HG03439 (cell line): Measurements from ENCODE around the gene WDFY3.

ENCODE experiments used
- ATAC-seq: cut with Tn5 transposase; IDR thresholded peaks from one replicate; pipeline ENCODE4 v1.9.1; 2021; ENCODE audit warnings: mild to moderate bottlenecking, moderate library complexity; ENCODE audit not compliant: unreplicated experiment

Gene WDFY3, protein sequence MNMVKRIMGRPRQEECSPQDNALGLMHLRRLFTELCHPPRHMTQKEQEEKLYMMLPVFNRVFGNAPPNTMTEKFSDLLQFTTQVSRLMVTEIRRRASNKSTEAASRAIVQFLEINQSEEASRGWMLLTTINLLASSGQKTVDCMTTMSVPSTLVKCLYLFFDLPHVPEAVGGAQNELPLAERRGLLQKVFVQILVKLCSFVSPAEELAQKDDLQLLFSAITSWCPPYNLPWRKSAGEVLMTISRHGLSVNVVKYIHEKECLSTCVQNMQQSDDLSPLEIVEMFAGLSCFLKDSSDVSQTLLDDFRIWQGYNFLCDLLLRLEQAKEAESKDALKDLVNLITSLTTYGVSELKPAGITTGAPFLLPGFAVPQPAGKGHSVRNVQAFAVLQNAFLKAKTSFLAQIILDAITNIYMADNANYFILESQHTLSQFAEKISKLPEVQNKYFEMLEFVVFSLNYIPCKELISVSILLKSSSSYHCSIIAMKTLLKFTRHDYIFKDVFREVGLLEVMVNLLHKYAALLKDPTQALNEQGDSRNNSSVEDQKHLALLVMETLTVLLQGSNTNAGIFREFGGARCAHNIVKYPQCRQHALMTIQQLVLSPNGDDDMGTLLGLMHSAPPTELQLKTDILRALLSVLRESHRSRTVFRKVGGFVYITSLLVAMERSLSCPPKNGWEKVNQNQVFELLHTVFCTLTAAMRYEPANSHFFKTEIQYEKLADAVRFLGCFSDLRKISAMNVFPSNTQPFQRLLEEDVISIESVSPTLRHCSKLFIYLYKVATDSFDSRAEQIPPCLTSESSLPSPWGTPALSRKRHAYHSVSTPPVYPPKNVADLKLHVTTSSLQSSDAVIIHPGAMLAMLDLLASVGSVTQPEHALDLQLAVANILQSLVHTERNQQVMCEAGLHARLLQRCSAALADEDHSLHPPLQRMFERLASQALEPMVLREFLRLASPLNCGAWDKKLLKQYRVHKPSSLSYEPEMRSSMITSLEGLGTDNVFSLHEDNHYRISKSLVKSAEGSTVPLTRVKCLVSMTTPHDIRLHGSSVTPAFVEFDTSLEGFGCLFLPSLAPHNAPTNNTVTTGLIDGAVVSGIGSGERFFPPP (N-terminal part only)

DNA sequence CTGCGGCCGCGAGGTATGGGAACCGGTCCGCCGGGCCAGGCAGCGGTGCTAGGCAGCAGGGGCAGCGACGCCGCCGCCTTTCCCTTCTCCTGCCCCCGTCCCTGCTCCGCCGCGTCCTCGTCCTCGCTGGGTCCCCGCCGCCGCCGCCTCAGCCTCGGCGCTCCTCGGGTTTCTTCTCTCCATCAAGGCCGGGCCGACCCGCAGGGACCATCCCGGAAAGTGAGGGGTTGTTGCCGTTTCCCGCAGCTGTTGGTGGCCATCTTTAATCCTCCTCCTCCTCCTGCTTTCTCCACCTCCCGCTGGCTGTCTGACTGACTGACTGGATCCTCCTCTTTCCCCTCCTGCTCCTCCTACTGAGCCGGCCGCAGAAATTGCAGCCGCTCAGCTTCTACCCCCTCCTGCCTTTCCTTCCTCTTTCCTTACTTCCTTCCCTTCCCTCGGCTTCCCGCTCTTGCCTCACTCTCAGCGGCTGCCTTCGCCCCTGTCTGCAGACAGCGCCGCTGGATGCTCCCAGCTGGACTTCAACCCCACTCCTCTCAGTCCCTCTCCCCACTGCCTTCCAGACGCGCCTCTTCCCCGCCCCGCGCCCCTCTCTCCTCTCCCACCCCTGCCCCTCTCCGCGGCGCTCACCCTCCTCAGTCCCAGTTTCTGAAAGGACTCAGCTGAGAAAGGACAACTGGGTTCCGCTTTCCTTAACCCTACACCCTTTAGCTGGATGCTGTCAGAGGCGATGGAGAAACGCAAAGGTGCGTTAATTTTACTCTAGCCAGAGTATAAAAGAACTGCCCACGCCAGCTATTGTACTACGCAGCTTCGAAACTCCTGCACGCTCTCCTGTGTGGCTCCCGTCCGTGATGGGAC lies at the start of gene WDFY3:
TSS of gene WDFY3 (minus strand) at position 309 of the 861 bp plus-strand sequence. CDS start 106,099 bp downstream, outside the sequence.
- no peak for ATAC-seq

- no peak for ATAC-seq
These were observed 39.4 kb upstream of the WDFY3 start for GRCh38 chr4:85005865-85006377.

GRCh38 chr4:85000343-85000742 lies 33.9 kb upstream of the WDFY3 start:
- no peak for ATAC-seq

DNA sequence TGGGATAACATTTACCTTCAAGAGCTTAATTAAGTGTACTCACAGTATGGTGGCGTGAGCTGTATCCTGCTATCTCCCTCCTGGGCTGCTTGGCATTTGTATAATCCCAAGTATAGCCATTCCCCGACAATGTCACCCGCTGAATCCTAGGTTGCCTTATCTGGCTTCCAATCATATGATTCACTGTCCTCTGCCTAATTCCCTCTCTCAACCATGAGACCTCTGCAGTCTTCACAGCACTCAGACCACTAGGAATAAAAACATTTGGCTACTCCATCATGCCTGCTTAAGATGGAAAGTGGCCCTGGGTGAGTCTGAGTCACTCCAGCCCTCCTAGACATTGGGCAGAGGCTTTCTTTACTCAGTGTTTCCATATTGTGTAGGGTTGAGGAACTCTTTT lies 28.9 kb upstream of the WDFY3 start:
- ATAC-seq: no peak

DNA sequence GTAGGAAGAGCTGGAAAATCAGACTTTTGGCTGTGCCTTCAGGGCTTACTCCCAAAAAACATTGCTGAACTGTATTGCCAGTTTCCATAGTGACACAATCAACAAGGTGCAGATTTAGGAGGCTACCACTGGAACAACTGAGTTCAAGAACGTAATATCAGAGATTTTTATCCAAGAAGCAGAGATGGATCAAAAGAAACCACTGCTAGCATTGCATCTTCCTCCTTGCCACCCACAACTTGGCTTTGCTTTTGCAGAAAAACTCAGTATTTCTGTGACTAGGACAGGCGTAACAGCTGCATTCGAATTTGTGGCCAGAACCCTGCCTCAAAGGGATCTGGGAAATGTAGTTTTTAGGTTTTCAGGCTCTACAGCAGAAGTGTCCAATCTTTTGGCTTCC lies 27.8 kb upstream of the WDFY3 start:
- no peak for ATAC-seq

DNA sequence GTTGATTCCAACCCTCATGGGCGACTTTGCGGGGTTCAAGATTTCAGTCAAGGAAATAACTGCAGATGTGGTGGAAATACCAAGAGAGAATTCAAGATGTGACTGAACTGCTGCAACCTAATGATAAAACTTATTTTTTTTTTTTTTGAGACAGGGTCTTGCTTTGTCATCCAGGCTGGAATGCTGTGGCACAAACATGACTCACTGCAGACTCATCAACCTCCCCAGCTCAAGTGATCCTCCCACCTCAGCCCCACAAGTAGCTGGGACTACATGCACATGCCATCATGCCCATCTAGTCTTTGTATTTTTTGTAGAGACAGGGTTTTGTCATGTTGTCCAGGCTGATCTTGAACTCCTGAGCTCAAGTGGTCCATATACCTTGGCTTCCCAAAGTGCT lies 19.5 kb upstream of the WDFY3 start:
- ATAC-seq: no peak

- ATAC-seq: no peak
These were observed 10.9 kb upstream of the WDFY3 start for GRCh38 chr4:84977396-84977795.

DNA sequence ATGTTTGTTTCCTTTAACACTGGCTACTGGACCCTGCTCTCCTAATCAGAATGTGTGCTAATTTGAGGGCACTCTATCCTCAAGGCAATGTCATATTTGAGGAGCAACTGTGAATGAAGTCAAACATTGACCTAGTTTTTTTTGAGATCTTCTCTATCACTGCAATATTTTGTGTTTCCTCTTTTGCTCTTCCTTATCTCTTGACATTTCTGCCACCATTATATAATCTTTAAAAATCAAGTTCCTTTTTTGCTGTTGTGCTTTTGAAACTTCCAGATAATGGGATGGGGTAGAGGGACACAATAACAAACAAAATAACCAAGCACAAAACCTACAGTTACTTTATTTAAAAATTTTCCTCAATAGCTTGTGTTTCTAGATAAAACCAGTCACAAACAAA lies 7.4 kb upstream of the WDFY3 start:
- no peak for ATAC-seq

GRCh38 chr4:84971319-84971932 lies 4.9 kb upstream of the WDFY3 start:
- ATAC-seq: peak; percentile 52

- no peak for ATAC-seq
These were observed 2.4 kb upstream of the WDFY3 start for GRCh38 chr4:84968925-84969324.

DNA sequence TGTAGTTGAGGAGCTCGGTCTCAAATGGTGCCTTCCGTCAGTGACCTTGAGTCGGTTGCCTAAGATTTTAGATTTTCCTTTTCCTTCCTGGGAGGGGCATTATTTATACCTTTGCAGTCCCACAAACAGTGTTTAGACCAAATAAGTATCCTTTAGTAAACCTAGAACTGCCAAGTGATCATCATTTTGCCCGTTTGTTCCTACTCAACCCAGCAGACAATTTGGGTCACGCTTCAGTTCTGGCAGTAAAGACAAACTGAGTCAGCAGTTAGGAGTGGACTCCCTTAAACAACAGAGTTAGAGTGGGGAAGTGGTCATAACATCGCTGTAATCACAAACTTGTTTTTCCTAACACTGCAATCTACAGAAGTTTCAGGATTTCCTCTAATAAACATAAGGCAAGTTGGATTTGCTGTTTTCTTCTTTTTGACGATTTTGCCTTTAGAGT lies 777 bp upstream of the WDFY3 start:
- ATAC-seq: no peak

DNA sequence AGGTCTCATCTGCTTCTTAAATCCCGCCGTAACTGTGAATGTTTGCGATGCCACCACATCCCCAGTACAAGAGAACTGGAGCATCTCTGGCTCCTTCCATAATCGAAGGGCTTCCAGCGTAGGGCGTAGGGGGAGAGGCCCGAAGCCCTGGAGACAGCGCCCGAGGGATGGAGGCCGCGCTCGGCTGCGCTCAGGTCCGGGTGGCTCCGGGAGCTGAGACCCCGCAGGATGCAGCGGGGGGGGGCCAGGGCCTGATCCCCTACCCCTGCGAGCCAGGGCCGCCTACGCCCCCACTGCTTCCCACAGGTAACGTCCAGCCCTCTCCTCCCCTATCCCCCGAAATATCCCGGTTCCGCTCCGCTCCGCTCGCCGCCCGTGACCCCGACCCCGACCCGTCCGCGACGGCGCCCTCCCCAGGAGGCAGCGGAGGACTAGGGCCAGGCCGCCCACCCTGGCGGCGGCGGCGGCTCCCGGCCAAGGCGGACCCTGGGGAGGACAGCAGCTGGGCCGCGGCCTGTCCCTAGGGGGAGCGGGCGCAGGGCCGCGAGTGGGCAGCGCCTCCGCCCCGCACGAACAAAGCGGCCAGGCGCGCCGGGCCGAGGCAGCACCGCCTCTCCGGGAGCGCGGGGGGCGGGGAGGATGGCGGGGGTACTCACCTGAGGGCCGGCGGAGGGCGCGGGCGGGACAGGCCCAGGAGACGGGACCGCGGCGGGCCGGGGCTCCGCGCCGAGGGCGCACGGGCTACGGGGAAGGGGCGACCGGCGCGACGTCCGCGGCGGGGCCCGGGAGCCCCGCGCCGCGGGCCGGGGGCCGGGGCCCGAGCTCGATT lies 723 bp downstream of the WDFY3 start:
- no peak for ATAC-seq

DNA sequence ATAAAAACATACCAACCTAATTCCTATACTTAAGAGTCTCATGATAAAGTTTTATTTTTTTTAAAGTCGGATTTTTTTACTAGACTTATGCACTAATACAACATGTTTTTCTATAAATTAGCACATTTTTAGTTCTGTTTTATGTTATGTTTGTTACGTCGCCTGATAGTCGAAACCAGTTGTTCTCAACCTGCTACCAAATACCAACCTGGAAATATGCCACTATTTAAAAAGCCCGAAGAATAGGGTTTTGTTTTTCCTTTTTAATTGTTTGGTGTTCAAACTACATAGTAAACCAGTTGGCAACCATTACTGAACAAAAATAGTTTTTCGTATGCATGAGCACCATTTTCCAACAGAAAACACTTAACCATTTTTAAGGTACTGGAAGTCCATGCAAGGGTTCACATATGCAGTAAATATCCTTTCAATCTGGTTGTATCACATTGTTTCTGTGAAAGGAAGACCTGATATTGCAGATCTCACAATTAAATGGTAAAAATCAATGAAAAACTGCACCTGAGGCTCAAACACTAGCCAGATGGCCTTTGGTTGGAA lies 1.4 kb downstream of the WDFY3 start:
- no peak for ATAC-seq

GRCh38 chr4:84962102-84962501 lies 4.4 kb downstream of the WDFY3 start:
- ATAC-seq: no peak

DNA sequence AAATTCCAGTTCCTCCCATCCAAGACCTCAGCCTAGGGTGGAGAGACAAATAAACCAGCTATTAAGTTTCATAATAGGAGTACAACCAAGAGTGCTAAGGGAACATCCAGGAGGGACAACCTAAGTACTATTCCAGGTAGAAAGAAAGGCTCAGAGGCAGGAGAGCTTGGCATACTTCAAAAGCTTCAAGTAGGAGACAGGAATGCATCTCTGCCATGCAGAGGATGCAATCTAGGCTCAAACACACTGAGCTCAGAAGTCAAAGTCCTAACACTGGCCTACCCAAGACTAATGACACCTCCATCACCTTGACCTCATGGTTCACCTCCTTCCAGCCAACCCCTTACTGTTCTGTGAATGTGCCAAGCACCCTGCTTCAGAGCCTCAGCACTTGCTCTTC lies 8.1 kb downstream of the WDFY3 start:
- no peak for ATAC-seq

- ATAC-seq: no peak
These were observed 8.7 kb downstream of the WDFY3 start for GRCh38 chr4:84957514-84958420.

GRCh38 chr4:84956014-84956413 lies 10.5 kb downstream of the WDFY3 start:
- no peak for ATAC-seq
